Femur (tissue), 1 donor: ENCODE data around the gene EPN2.

Experiments
- DNase-seq: peaks from one replicate; pipeline ENCODE4 v3.0.0-alpha.2; 2017

EPN2 gene

DNA sequence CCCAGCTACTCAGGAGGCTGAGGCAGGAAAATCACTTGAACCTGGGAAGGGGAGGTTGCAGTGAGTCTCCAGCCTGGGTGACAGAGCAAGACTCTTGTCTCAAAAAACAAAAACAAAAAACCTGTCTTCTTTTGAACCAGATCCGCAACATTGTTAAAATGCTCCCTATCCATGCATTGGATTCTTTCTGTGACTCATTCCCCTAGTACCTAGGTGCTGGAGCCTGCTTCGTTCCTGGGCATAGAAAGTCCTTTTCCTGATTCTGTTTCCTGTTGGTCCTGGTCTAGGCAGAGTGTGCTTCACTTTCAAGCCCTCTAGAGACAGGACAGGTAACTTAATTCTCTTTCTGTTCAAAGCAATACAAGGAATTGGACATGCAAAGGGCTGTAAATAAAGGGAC is 5.2 kb downstream of the EPN2 start:
- DNase-seq, result no peak

DNA sequence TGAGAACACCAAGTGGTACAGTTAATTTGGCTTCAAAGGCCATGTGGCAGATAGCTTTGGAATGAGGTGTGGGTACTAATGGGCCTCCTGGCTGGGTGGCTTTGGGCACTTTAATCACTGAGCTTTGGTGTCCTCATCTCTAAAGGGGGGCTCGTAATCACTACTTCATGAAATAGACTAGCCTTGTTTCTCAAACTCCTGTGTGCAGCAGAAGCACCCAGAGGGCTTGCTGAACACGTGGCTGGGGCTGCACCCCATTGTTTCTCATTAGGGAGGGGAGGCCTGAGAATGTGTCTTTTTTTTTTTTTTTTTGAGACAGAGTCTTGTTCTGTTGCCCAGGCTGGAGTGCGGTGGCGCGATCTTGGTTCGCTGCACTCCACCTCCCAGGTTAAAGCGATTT is 5.8 kb downstream of the EPN2 start:
- no peak for DNase-seq

DNA sequence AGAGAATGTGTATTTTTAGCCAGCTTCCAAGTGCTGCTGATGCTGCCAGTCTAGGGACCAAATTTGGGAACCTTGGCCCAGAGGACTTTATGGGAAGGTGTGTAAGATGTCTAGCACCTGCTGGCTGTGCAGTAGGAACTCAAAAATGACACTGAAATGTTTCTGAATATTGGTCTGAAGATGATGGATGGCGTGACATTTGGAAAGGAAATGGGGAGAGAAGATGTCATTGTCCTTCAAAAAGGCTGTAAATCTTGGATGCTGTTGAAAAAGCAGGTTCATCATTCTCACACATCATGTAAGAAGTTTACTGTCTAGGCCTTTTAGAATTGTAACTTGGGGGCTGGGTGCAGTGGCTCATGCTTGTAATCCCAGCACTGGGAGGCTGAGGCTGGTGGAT is 6.7 kb downstream of the EPN2 start:
- DNase-seq, result no peak

DNA sequence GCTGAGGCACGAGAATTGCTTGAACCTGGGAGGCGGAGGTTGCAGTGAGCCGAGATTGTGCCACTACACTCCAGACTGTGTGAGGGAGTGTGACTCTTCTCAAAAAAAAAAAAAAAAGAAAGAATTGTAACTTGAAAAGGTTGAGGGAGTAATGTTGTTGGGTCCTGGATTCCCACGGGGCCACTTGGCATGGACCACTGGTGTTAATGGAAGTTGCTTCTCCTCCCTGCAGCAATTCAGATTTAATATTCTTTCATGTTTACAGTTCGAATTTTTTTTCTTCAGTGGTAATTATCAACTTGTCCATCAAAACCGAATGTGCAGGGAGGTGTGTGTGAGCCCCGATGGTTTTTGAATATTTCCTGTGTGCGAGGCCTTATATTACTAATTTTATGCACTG is 7.2 kb downstream of the EPN2 start:
- no peak for DNase-seq

DNA sequence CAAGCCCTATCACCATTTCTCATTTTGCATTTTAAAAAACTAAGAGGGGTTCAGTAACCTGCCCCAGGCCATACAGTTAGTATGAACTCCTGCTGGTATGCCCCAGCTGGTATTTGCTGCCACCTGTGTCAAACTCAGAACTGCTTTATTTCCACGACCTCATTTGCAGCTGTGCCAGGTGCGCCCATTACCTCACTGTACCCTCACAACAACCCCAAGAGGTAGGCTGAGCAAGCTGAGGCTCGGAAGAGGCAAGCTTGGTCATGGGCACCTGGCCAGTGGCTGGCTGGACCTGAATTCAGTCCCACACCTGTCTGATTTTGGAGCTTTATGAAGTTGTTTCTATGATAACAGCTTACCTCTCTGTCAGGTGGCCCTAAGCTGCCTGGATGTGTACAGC is 7.6 kb downstream of the EPN2 start:
- DNase-seq, result no peak

DNA sequence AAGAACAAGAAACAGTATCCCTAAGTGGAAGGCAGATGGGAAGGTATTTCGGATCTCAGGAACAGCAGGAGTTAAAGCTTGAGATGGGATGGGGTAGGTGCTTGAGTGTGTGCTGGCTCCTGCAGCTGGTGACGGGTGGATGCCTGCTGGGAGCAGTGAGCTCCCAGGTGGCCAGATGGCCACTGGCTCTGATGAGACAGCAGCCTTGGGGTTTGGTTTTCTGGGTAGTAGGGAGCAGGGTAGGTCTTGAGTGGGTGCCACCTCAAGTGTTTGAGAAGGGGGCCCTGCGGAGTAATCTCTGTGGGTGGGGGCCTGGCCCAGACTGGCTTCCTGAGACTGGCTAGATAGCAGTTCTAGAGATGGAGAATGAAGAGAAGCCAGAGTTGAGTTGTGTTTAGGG is 10.3 kb downstream of the EPN2 start:
- DNase-seq, result no peak

DNA sequence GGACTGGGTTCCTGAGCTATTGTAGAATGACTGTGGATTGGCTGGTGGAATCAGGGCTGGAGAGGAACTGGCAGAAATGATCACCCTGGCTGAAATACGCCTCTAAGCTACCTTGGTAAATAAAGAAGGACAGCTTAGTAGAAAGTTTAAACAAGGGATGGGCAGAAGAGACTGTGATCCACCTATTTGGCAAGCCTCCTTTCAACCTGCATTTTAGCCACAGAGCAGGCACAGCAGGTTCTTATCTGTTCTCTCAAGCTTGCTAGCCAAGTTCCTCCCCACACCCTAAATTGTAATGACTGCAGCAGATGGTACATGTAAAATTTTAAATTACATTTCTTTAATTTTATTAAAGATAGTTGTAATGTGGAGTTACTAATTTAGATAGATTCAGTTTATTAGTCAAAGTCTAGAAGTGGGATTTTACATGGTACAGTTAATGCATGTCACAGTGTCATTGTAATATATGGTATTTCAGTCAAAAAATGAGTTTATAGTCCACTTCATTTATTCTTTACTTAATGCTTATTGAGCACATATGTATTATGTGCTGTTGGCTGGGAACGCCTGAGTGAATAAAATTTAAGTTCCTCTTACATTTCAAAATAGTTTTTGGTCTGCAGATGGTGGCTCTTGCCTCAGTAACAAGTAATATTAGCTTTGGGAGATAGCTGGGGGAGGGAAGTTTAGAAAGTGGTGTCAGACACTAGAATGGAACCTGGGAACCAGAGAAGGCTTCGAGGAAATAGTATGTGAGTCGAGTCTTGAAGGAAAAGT is 11.2 kb downstream of the EPN2 start:
- no peak for DNase-seq

DNA sequence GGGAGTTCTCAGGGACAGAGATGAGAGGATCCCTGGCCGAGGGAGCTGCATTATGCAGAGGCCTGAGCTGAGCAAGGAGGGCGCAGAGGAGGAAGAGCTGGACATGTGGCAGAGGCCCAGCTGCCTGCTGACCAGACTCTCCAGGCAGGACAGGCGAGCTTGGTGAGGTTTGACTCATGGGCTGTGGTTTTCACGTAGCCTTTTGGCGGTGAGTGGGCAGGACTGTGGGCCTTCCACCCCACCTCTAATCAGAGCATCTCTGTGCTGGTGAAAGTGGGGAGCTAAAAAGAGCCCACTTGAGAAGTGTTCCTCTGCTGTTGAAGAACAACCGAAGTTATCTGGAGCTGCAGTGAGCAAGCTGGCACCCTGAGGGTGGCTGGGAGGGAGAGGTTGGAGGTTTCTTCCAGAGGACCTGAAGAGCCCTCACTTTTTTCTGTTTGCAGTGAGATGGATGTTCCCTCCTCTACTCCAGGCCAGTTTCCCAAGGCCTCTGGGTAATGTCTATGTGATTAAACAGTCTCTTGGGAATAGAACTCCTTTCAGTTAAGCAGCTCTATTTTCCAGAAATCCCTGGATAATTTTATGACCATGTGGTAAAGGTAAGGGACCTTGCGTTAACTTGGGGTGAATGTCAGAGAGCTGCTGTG is 11.9 kb downstream of the EPN2 start:
- no peak for DNase-seq

DNA sequence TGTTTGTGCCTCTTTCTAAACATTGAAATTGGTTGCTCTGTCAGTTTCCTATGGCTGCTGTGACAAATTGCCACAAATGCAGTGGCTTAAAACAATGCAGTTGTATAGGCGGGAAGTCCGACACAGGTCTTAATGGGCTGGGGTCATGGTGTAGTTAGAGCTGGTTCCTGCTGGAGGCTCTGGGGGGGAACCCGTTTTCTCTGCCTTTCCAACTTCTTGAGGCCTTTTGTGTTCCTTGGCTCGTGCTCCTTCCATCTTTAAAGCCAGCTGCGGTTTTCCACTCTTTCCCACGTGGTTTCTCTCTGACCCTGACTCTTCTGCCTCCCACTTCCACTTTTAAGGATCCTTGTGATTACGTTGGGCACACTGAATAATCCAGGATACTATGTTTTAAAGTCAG is 12.5 kb downstream of the EPN2 start:
- peak; percentile 71 for DNase-seq

DNA sequence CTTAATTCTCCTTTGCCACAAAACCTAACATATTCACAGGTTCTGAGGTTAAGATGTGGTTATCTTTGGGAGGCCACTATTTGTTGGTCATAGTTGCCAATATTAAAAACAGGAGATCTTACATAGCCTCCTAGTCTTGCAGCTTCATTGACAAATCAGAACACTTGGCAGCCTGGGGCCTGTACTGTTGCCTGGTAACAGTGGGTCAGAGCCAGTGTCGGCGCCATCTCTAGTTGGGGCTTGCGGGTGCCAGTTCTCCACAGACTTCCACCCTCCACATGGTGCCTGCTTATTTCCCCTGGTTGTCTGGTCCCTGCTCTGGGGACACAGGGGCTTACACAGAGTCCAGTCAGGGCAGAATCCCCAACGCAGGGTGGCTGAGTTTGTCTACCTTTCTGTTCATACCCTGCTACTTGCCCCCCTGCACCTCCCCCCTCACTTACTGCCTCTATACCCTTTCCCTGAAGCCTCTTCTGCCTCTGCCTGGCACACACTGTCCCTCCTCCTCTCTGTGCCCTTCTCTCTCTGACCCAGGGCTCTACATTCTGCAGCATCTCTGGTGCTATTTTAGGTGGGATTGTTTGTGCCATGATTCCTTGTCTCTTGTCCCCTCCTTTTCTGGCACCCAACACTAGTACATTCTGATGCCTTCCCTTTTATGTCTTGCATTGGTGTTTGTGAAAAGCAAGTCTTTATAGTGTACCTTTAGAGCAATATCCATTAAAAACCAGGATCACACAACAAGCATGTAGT is 13.4 kb downstream of the EPN2 start:
- DNase-seq, result no peak

DNA sequence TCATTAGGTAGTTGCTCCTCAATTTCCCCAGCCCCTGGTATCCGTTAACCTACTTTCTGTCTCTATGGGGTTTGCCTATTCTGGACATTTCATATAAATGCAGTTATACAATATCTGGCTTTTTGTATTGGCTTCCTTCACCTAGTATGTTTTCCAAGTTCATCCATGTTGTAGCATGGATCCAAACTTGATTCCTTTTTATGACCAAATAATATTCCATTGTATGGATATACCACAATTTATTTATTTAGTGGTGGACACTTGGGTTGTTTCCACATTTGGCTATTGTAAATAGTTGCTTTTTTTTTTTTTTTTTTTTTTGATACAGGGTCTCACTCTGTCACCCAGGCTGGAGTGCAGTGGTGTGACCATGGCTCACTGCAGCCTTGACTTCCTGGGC is 15.9 kb downstream of the EPN2 start:
- no peak for DNase-seq

DNA sequence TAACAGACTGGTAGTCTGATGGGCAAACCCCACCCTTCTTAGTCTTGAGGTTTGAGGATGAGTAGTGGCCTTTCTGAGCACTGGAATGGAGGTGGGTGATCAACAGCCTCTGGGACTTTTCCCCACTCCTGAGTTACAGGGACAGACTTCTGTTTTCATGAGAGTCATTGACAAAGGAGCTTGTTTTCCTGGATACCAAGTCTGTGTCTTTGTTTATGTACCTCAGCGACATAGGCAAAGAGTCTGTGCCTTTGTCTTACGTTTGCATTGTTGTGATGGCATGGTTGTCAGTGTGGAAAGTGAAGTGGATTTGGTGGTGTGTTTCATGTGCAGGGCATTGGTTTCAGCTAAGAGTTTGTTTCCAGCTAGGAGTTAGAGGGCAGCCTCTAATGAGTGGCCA is 17.5 kb downstream of the EPN2 start:
- DNase-seq, result no peak

DNA sequence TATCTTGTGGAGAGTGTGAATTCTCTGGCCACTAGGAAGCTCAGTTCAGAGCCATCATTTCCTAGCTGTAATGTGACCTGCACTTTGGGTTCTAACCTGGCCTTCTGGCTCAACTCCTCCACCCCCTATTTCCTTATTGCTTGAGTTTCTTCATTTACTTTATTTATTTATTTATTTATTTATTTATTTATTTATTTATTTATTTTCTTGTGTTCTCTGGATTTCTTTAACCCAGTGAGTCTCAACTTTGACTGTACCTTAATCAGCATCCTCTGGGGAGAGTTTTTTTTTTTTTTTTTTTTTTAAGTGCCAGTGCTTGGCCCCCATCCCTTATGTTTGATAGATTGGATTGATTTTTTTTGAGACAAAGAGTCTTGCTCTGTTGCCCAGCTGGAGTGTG is 18.1 kb downstream of the EPN2 start:
- DNase-seq, result no peak

DNA sequence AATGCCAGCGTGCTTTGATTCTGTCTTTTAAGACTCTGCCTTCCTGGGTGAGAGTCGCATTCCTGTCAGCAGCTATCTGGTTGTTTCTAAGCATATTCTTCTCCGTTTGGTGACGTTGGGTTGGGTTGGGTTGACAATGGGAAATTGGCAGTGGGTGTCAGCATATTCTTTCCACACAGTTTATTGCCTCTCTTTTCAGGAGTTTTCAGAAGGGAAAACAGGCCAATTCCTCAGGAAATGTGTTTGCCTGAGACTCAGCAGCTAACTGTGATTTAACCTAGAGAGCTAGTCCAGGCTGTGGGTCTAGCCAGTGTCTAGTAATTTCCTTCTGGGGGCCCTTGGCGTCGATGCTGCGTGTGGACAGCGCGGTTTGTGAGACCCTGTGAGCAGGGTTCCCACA is 21.2 kb downstream of the EPN2 start:
- DNase-seq, result no peak

DNA sequence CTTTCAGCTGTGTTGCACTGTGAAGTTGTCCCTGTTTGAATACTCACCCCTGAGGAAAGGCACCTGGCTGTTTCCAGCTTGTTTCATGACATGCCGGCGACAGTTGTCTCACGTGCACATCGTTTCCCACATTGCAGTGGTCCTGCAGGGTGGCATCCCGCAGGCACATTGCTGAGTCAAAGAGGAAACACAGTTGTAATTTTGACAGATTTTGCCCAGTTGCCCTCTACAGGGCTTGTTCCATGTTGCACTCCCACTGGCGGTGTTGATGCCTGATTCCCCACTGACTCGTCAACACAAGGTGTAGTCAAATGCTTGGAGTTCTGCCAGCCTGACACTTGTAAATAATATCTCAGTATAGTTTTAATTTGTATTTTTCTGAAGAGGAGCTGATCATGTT is 23.8 kb downstream of the EPN2 start:
- no peak for DNase-seq

DNA sequence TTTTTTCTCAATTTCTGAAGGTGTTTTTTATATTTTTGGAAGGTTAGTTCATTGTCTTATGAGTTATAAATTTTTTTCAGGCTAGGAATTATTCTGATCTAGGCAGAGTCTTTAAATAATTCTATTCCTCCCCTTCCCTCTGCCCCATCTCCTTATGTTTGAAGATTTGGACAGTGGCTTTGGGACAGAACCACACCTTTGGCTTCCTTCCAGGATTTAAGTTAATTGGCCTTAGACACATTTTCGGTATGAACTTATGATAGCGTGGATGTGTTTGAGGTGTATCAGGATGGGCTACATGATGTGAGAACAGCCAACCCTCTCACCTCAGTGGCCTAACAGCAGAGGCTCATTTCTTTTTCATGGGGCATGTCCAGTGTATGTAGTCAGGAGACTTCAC is 24.3 kb downstream of the EPN2 start:
- no peak for DNase-seq

DNA sequence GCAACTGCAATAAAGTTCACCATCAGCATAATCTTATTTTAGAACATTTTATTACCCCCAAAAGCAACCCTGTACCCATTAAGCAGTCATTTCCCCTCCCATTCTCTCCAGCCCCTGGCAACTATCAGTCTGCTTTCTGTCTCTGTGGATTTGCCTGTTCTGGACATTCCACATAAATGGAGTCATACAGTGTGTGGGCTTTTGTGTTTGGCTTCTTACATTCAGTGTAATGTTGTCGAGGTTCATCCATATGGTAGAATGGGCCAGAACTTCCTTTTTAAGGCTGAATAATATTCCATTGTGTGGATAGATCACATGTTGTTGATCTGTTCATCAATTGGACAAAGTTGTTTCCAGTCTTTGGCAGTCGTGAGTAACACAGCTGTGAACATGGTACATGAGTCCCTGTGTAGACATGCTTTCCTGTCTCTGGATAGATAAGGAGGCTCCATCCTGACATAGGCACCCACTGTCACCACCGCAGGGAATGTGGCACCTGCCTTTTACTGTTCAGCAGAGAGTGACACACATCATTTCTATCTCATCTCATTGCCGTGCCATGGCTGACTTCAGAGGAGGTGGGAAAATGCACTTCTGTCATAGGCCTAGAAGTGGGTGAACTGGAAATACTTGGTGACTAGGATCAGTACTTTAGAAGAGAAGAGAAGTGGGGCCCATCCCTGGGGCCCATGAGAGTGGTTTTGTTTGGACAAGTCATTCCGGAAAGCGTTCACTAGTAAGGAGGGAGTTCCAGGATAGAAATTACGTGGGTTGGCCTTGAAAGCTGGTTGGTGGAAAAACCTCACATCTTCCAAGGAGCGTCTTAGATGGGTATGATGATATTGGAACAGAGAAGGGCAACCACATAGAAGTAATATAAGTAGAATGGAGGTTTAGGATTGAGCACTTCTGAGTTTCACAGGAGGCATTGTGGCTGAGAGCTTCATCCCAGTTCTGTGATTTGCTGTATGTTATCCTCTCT is 25.8 kb downstream of the EPN2 start:
- no peak for DNase-seq

DNA sequence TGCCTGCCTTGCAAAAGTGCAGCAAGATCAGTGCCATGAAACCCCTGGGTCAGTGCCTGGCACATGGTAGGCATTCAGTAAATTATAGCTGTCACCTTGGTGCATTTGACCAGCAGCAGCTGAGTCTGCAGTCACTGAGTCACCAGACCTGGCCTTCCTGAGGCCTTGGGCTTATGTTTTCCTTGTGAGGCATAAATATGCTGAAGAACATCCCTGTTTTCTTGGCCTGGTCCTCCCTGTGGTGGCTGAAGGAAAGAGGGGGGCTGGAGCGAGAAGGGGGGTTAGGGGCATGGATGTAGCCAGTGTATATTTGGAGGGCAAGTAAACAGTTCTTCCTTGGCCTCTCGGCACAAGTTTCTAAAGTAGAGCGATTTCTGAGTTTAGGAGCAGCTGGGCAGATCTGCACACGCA is 26.5 kb downstream of the EPN2 start:
- DNase-seq, result no peak

DNA sequence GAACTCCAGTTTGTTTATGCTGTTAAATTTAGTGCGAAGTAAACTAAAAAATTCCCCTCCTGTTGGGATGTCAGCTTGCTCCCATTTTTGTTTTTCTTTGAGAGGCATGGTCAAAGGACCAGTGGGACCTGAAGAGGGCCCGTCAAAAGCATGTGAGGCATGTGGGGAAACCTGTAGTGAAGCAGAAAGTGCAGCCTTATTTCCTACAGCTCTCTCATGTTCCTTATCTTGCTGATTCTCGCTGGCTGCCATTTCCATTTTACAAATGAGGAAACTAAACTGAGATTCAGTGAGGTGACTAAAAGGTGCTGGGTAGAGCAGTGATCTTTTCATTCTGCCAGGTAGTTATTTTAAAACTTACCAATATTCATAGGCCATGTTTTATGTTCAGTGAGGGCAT is 27.1 kb downstream of the EPN2 start:
- DNase-seq, result no peak

DNA sequence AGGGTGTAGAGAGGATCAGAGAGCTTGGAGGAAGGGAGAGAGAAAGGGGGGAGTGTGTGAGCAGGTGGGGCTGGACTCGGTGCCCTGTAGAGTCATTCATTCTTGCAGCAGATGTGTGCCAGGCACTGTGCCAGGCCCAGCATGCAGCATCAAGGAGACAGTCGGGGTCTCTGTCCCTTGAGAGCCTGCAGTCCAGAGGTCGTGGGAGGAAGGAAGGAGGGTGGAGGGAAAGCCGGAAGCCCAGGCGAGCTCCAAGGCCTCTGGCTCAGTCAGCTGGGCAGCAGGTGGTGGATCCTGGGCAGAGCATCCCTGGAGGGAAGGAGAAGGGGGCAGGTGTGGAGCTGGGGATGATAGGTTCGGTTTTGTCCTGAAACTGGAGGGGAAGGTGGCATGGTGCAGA is 27.5 kb downstream of the EPN2 start:
- DNase-seq, result no peak

DNA sequence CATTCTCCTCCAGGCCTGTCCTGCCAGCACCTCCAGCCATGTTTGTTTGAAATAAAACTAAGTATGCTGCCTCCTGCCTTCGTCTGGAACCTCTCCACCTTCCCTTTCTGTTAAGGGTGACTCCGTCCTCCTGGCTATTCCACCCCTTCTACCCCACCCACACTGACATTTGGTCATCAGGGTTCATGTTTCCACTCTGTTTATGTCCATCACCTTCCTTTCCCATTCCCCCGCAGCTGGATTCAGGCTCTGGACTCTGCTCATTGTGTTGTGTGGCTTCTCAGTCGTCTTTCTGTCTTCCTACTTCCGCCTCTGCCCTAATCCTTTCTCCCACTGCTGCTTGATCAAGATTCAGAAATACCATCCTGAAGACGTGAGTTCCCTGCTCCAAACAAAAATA is 28.6 kb downstream of the EPN2 start:
- DNase-seq, result no peak

DNA sequence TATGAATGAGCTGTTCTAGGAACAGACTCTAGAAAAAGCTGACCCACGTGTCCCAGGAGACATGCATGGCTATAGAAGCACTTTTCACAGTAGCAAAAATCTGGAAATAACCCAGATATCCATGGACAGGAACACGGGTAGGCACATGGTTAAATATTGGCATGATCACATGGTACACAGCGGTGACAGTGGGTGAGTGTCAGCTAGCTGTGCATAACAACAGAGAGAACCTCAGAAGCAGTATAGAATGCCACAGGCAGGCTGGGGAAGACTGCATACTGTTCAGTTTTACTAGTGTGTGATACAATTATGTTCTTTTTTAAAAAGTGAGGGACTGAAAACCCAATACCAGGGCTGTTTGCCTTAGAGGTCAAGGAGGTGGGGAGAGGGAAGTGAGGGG is 31.4 kb downstream of the EPN2 start:
- no peak for DNase-seq

DNA sequence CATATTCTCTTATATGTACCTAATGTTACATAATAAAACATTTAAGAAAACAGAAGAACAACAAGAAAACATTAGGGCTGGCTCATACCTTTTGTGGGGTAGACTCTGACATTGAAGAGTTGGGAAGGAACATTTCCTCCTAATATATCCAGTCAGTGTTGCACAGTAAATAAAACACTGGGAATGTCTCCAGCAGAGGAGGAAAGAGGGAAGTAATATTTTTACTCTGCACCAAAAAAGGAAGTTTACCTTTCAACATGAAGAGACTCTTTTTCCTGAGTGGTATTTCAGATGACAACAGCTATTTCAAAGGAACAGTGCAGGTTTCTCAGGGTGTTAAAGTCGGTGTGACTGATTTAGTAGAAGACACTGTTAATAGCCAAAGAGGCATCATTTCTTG is 31.9 kb downstream of the EPN2 start:
- no peak for DNase-seq
